Activated CD8-positive, alpha-beta memory T cell treated with anti-CD3 and anti-CD28 coated beads, Interleukin-2, amount 50 U/mL, for 4 hours (primary cell): Measurements from ENCODE around the gene EPGN.
"Not testable (repeated sequence)": the region's sequence is repeated elsewhere in the genome, so short reads cannot be mapped to it uniquely, and the experiment has no call there.

ENCODE experiments used
- DNase-seq: peaks from one replicate; pipeline ENCODE4 v3.0.0-alpha.2; 2020

The EPGN gene

GRCh38 chr4:74311696-74312313 is 3.5 kb downstream of the EPGN start:
- no peak for DNase-seq

GRCh38 chr4:74314329-74314728 is 6.1 kb downstream of the EPGN start:
- DNase-seq, result no peak

- no peak for DNase-seq
Observed at GRCh38 chr4:74314944-74315343, 6.7 kb downstream of the EPGN start.

- no peak for DNase-seq
Observed at GRCh38 chr4:74315376-74315775, 7.1 kb downstream of the EPGN start.

- DNase-seq, result no peak
Observed at GRCh38 chr4:74316397-74316796, 8.1 kb downstream of the EPGN start.

- DNase-seq, result no peak
Observed at GRCh38 chr4:74317616-74318246, 9.5 kb downstream of the EPGN start.

- no peak for DNase-seq
Observed at GRCh38 chr4:74318276-74318675, 10.0 kb downstream of the EPGN start.

- no peak for DNase-seq
Observed at GRCh38 chr4:74319470-74319869, 11.2 kb downstream of the EPGN start.

GRCh38 chr4:74320559-74321118 is 12.4 kb downstream of the EPGN start:
- no peak for DNase-seq

- no peak for DNase-seq
Observed at GRCh38 chr4:74322301-74322700, 14.0 kb downstream of the EPGN start.

- DNase-seq, result no peak
Observed at GRCh38 chr4:74323663-74324062, 15.4 kb downstream of the EPGN start.

- no peak for DNase-seq
Observed at GRCh38 chr4:74324262-74324661, 16.0 kb downstream of the EPGN start.

- no peak for DNase-seq
Observed at GRCh38 chr4:74325886-74326285, 17.6 kb downstream of the EPGN start.

- DNase-seq, result no peak
Observed at GRCh38 chr4:74327762-74328161, 19.5 kb downstream of the EPGN start.

- DNase-seq, result no peak
Observed at GRCh38 chr4:74328501-74328900, 20.2 kb downstream of the EPGN start.

GRCh38 chr4:74329307-74329706 is 21.0 kb downstream of the EPGN start:
- DNase-seq, result no peak

- no peak for DNase-seq
Observed at GRCh38 chr4:74330295-74330750, 22.1 kb downstream of the EPGN start.

GRCh38 chr4:74331252-74331651 is 23.0 kb downstream of the EPGN start:
- no peak for DNase-seq

- no peak for DNase-seq
Observed at GRCh38 chr4:74331944-74332343, 23.7 kb downstream of the EPGN start.

GRCh38 chr4:74334636-74335035 is 26.4 kb downstream of the EPGN start:
- no peak for DNase-seq

GRCh38 chr4:74335341-74336021 is 27.2 kb downstream of the EPGN start:
- DNase-seq, result no peak

- DNase-seq, result no peak
Observed at GRCh38 chr4:74338792-74339333, 30.6 kb downstream of the EPGN start.

GRCh38 chr4:74339501-74339900 is 31.2 kb downstream of the EPGN start:
- DNase-seq, result no peak

- not testable (repeated sequence) for DNase-seq
Observed at GRCh38 chr4:74340421-74340820, 32.2 kb downstream of the EPGN start.
